ENCODE data around the gene SDHAF4.
"Not testable (repeated sequence)": the region's sequence is repeated elsewhere in the genome, so short reads cannot be mapped to it uniquely, and the experiment has no call there.

The SDHAF4 gene

GRCh38 chr6:70592391-70593117 is 25.8 kb downstream of the SDHAF4 start:
- DNase-seq (ENCODE audit: low read depth in 1 of 2, low spot score in 1 of 2), result no peak

GRCh38 chr6:70593118-70593486 is 26.4 kb downstream of the SDHAF4 start:
- DNase-seq (ENCODE audit: low read depth in 1 of 2, low spot score in 1 of 2), result no peak

GRCh38 chr6:70599187-70599586 is 32.5 kb downstream of the SDHAF4 start:
- no peak for DNase-seq (ENCODE audit: low read depth in 1 of 2, low spot score in 1 of 2)

GRCh38 chr6:70601014-70601413 is 34.3 kb downstream of the SDHAF4 start:
- DNase-seq (ENCODE audit: low read depth in 1 of 2, low spot score in 1 of 2), result no peak

GRCh38 chr6:70604254-70604653 is 37.5 kb downstream of the SDHAF4 start:
- DNase-seq (ENCODE audit: low read depth in 1 of 2, low spot score in 1 of 2), result no peak

- not testable (repeated sequence) for DNase-seq (ENCODE audit: low read depth in 1 of 2, low spot score in 1 of 2)
Measured at GRCh38 chr6:70607371-70607770, 40.6 kb downstream of the SDHAF4 start.

GRCh38 chr6:70609181-70609580 is 42.5 kb downstream of the SDHAF4 start:
- not testable (repeated sequence) for DNase-seq (ENCODE audit: low read depth in 1 of 2, low spot score in 1 of 2)

GRCh38 chr6:70616728-70617260 is 50.1 kb downstream of the SDHAF4 start:
- DNase-seq (ENCODE audit: low read depth in 1 of 2, low spot score in 1 of 2), result no peak

GRCh38 chr6:70620746-70621145 is 54.0 kb downstream of the SDHAF4 start:
- DNase-seq (ENCODE audit: low read depth in 1 of 2, low spot score in 1 of 2), result no peak

- DNase-seq (ENCODE audit: low read depth in 1 of 2, low spot score in 1 of 2), result no peak
Measured at GRCh38 chr6:70622461-70622860, 55.7 kb downstream of the SDHAF4 start.

GRCh38 chr6:70625436-70625835 is 58.7 kb downstream of the SDHAF4 start:
- no peak for DNase-seq (ENCODE audit: low read depth in 1 of 2, low spot score in 1 of 2)

GRCh38 chr6:70627500-70628254 is 60.9 kb downstream of the SDHAF4 start:
- DNase-seq (ENCODE audit: low read depth in 1 of 2, low spot score in 1 of 2), result no peak

GRCh38 chr6:70629929-70630328 is 63.2 kb downstream of the SDHAF4 start:
- DNase-seq (ENCODE audit: low read depth in 1 of 2, low spot score in 1 of 2), result no peak

- DNase-seq (ENCODE audit: low read depth in 1 of 2, low spot score in 1 of 2), result no peak
Measured at GRCh38 chr6:70633870-70634269, 67.1 kb downstream of the SDHAF4 start.

GRCh38 chr6:70636596-70636995 is 69.9 kb downstream of the SDHAF4 start:
- DNase-seq (ENCODE audit: low read depth in 1 of 2, low spot score in 1 of 2), result no peak

GRCh38 chr6:70638468-70638867 is 71.7 kb downstream of the SDHAF4 start:
- DNase-seq (ENCODE audit: low read depth in 1 of 2, low spot score in 1 of 2), result no peak

Data from activated CD4-positive, alpha-beta T cell treated with anti-CD3 and anti-CD28 coated beads, Interleukin-2, amount 50 U/mL, for 24 hours (primary cell).